ENCODE measurements around the gene RPP30.
"Not testable (repeated sequence)": the region's sequence is repeated elsewhere in the genome, so short reads cannot be mapped to it uniquely, and the experiment has no call there.

The RPP30 gene

GRCh38 chr10:90872648-90873020 is 860 bp downstream of the RPP30 start:
- DNase-seq: no peak

GRCh38 chr10:90879062-90879461 is 7.3 kb downstream of the RPP30 start:
- DNase-seq: no peak

GRCh38 chr10:90880059-90880719 is 8.4 kb downstream of the RPP30 start:
- not testable (repeated sequence) for DNase-seq

- no peak for DNase-seq
These were observed 12.7 kb downstream of the RPP30 start for GRCh38 chr10:90884431-90884830.

GRCh38 chr10:90885176-90885575 is 13.4 kb downstream of the RPP30 start:
- DNase-seq: no peak

GRCh38 chr10:90887555-90887954 is 15.8 kb downstream of the RPP30 start:
- DNase-seq: no peak

- no peak for DNase-seq
These were observed 16.6 kb downstream of the RPP30 start for GRCh38 chr10:90888387-90888786.

GRCh38 chr10:90889636-90890035 is 17.9 kb downstream of the RPP30 start:
- no peak for DNase-seq

GRCh38 chr10:90890347-90890746 is 18.6 kb downstream of the RPP30 start:
- no peak for DNase-seq

- DNase-seq: no peak
These were observed 21.4 kb downstream of the RPP30 start for GRCh38 chr10:90893190-90893589.

GRCh38 chr10:90896916-90897315 is 25.1 kb downstream of the RPP30 start:
- not testable (repeated sequence) for DNase-seq

GRCh38 chr10:90905925-90906324 is 34.2 kb downstream of the RPP30 start:
- DNase-seq: no peak

GRCh38 chr10:90906596-90906995 is 34.8 kb downstream of the RPP30 start:
- no peak for DNase-seq

GRCh38 chr10:90911133-90912051 is 39.6 kb downstream of the RPP30 start:
- peak; percentile 27 for DNase-seq

GRCh38 chr10:90912174-90912573 is 40.4 kb downstream of the RPP30 start:
- no peak for DNase-seq

GRCh38 chr10:90912854-90913479 is 41.2 kb downstream of the RPP30 start:
- no peak for DNase-seq

GRCh38 chr10:90913774-90914420 is 42.1 kb downstream of the RPP30 start:
- no peak for DNase-seq

- DNase-seq: no peak
These were observed 43.4 kb downstream of the RPP30 start for GRCh38 chr10:90914992-90915765.

- no peak for DNase-seq
These were observed 43.9 kb downstream of the RPP30 start for GRCh38 chr10:90915766-90916075.

- DNase-seq: no peak
These were observed 44.8 kb downstream of the RPP30 start for GRCh38 chr10:90916392-90917237.

- no peak for DNase-seq
These were observed 45.6 kb downstream of the RPP30 start for GRCh38 chr10:90917238-90917967.
